Stimulated activated CD8-positive, alpha-beta memory T cell treated with anti-CD3 and anti-CD28 coated beads, Interleukin-15, amount 100 ng/mL, for 48 hours (primary cell): ENCODE results near the gene CORO7.

Experiments
- DNase-seq, 2 donors: peaks; one replicate each; pipeline ENCODE4 v3.0.0-alpha.2; 2020; ENCODE audit warnings: low read depth in 2 of 2

CORO7 gene

GRCh38 chr16:4416200-4417032 is at the start of gene CORO7:
Gene CORO7 (minus strand): TSS chr16:4416596. CDS start chr16:4416518, 78 bp downstream.
- DNase-seq: peak; percentile 98

GRCh38 chr16:4463522-4464163 is 47.2 kb upstream of the CORO7 start:
- DNase-seq: no peak

GRCh38 chr16:4461250-4462085 is 45.1 kb upstream of the CORO7 start:
- DNase-seq: no peak

GRCh38 chr16:4460936-4461249 is 44.5 kb upstream of the CORO7 start:
- DNase-seq: no peak

- DNase-seq: no peak
Observed at GRCh38 chr16:4455951-4456350, 39.6 kb upstream of the CORO7 start.

GRCh38 chr16:4455081-4455480 is 38.7 kb upstream of the CORO7 start:
- DNase-seq: no peak

- no peak for DNase-seq
Observed at GRCh38 chr16:4454623-4455022, 38.2 kb upstream of the CORO7 start.

GRCh38 chr16:4452674-4453073 is 36.3 kb upstream of the CORO7 start:
- DNase-seq: no peak

- DNase-seq: no peak
Observed at GRCh38 chr16:4450931-4451519, 34.6 kb upstream of the CORO7 start.

- no peak for DNase-seq
Observed at GRCh38 chr16:4450430-4450829, 34.0 kb upstream of the CORO7 start.

GRCh38 chr16:4443986-4444385 is 27.6 kb upstream of the CORO7 start:
- DNase-seq: no peak

GRCh38 chr16:4443271-4443670 is 26.9 kb upstream of the CORO7 start:
- no peak for DNase-seq

- no peak for DNase-seq
Observed at GRCh38 chr16:4442371-4442770, 26.0 kb upstream of the CORO7 start.

GRCh38 chr16:4437366-4437765 is 21.0 kb upstream of the CORO7 start:
- no peak for DNase-seq

GRCh38 chr16:4435337-4436067 is 19.1 kb upstream of the CORO7 start:
- no peak for DNase-seq

GRCh38 chr16:4433914-4434787 is 17.8 kb upstream of the CORO7 start:
- no peak for DNase-seq

- DNase-seq: no peak
Observed at GRCh38 chr16:4433228-4433627, 16.8 kb upstream of the CORO7 start.

- DNase-seq: no peak
Observed at GRCh38 chr16:4431023-4431422, 14.6 kb upstream of the CORO7 start.

- no peak for DNase-seq
Observed at GRCh38 chr16:4428500-4428899, 12.1 kb upstream of the CORO7 start.

GRCh38 chr16:4426722-4427372 is 10.5 kb upstream of the CORO7 start:
- no peak for DNase-seq
